HepG2 (cell line): ENCODE results near the gene ZBTB7B. TPM values are rescaled to one million over a fixed set of nuclear protein-coding genes. Genes with fewer than 3 reads are reported as not detected.

Experiments used
- ATAC-seq: fragments of 200-7000 bp; cut with Tn5 transposase; 3 replicates; pipeline ENCODE4 v1.9.1; 2020; ENCODE audit warnings: mild to moderate bottlenecking, moderate library complexity
- BruUV-seq: library from RNA; stranded (reverse); fragments of 400-500 nt; replicated peaks from 2 replicates; lab custom pipeline; 2021; lab: Mats Ljungman, UMichigan
- CTCF ChIA-PET: fragments of 300-600 bp; formaldehyde crosslinking; extraction: SDS; loops from one replicate; lab custom pipeline; 2021; ENCODE audit warnings: low total read pairs, inconsistent platforms, low intra/inter-chr PET ratio; lab: Yijun Ruan, JAX
- POLR2A ChIA-PET: fragments of 350-600 bp; sonication (Branson Sonifier 250); formaldehyde crosslinking; loops from one replicate; lab custom pipeline; 2020; ENCODE audit warnings: antibody characterized with exemption, inconsistent platforms; lab: Yijun Ruan, JAX
- DNase-seq: peaks from one replicate; pipeline ENCODE4 v3.0.0-alpha.2; 2015; ENCODE audit warnings: low spot score
- FAIRE-seq: peaks from 3 replicates; lab custom pipeline; 2011; peaks lifted over from hg19 to GRCh38; lab: Jason Lieb, UNC
- H2AFZ ChIP-seq: one replicate; pipeline ENCODE4 v1.6.1; 2011; ENCODE audit warnings: low read length, inconsistent platforms
- H3K27ac ChIP-seq: fragments of 300-600 bp; 3 replicates; pipeline ENCODE4 v1.8.0; 2011; ENCODE audit warnings: mixed run types, mild to moderate bottlenecking, mixed read lengths, low read length, inconsistent platforms; ENCODE audit not compliant: insufficient read depth; ENCODE audit errors: extremely low read length
- H3K27me3 ChIP-seq, 2 experiments: fragments of 200-600 bp in 1 of 2; 2 replicates in 1 of 2; 3 replicates in 1 of 2; pipeline versions ENCODE4 v1.6.0 to v1.8.0; 2011; ENCODE audit warnings: low read length in 2 of 2, mild to moderate bottlenecking in 2 of 2, moderate library complexity in 2 of 2, inconsistent platforms in 1 of 2; ENCODE audit not compliant: insufficient read depth in 2 of 2, control insufficient read depth in 1 of 2
- H3K36me3 ChIP-seq, 2 experiments: fragments of 200-600 bp in 1 of 2; replicated peaks in 1 of 2; 2 replicates in 1 of 2; 3 replicates in 1 of 2; pipeline versions ENCODE4 v1.5.1 to v1.8.0; 2011; ENCODE audit warnings: low read length in 2 of 2, inconsistent platforms in 1 of 2; ENCODE audit not compliant: insufficient read depth in 2 of 2, control insufficient read depth in 1 of 2
- H3K4me1 ChIP-seq: 2 replicates; pipeline ENCODE4 v1.5.1; 2012; ENCODE audit warnings: low read length, inconsistent platforms; ENCODE audit not compliant: insufficient read depth
- H3K4me2 ChIP-seq: 2 replicates; pipeline ENCODE4 v1.6.0; 2011; ENCODE audit warnings: low read depth, low read length, inconsistent platforms
- H3K4me3 ChIP-seq, 3 experiments: fragments of 200-600 bp in 1 of 3; sonication (generic), shearing (Covaris generic) in 1 of 3; replicated peaks in 1 of 3; 2 replicates each; pipeline ENCODE4 v1.5.1; 2011 to 2016; ENCODE audit warnings: low read length in 3 of 3, inconsistent platforms in 2 of 3, low read depth in 2 of 3, mild to moderate bottlenecking in 2 of 3, control low read depth in 1 of 3, mixed read lengths in 1 of 3; ENCODE audit not compliant: insufficient read depth in 1 of 3
- H3K79me2 ChIP-seq: one replicate; pipeline ENCODE4 v1.6.1; 2011; ENCODE audit warnings: low read length, inconsistent platforms; ENCODE audit not compliant: insufficient read depth
- H3K9ac ChIP-seq: 2 replicates; pipeline ENCODE4 v1.6.0; 2011; ENCODE audit warnings: mild to moderate bottlenecking, low read depth, low read length, inconsistent platforms; ENCODE audit not compliant: insufficient read depth
- H3K9me3 ChIP-seq: 2 replicates; pipeline ENCODE4 v1.5.1; 2012; ENCODE audit warnings: mild to moderate bottlenecking, low read length
- H4K20me1 ChIP-seq: 2 replicates; pipeline ENCODE4 v1.6.0; 2011; ENCODE audit warnings: inconsistent platforms, mild to moderate bottlenecking, low read length, moderate library complexity; ENCODE audit not compliant: insufficient read depth
- NFYC ChIP-seq: IDR thresholded peaks from 2 replicates; pipeline ENCODE4 v1.6.1; 2016; ENCODE audit warnings: missing genetic modification reagents, missing compliant biosample characterization
- PCBP1 ChIP-seq: fragments of 200-400 bp; formaldehyde crosslinking; IDR thresholded peaks from 2 replicates; pipeline ENCODE4 v1.6.1; 2017; ENCODE audit warnings: mild to moderate bottlenecking, low read depth, low read length, borderline replicate concordance
- RBFOX2 ChIP-seq: fragments of 200-400 bp; formaldehyde crosslinking; IDR thresholded peaks from 2 replicates; pipeline ENCODE4 v1.6.1; 2017; ENCODE audit warnings: low read depth, mild to moderate bottlenecking, low read length
- RFX3 ChIP-seq: IDR thresholded peaks from 2 replicates; pipeline ENCODE4 v1.6.1; 2016; ENCODE audit warnings: missing biosample characterization, missing genetic modification reagents
- ZNF12 ChIP-seq: sonication (generic); formaldehyde crosslinking; IDR thresholded peaks from 2 replicates; pipeline ENCODE4 v1.5.0; 2020; ENCODE audit warnings: missing genetic modification reagents
- ZNF468 ChIP-seq: sonication (generic); formaldehyde crosslinking; IDR thresholded peaks from 2 replicates; pipeline ENCODE4 v1.8.0; 2022; ENCODE audit warnings: mild to moderate bottlenecking, moderate library complexity, missing genetic modification reagents
- ZNF563 ChIP-seq: sonication (generic); formaldehyde crosslinking; IDR thresholded peaks from 2 replicates; pipeline ENCODE4 v1.8.0; 2022; ENCODE audit warnings: mild to moderate bottlenecking, moderate library complexity, missing genetic modification reagents
- WGBS: methylation state at CpG from one replicate; pipeline ENCODE4 v1.1.6; 2017; ENCODE audit warnings: low lambda C conversion rate; 5-methylcytosine and 5-hydroxymethylcytosine counted together
- in situ Hi-C: cut with HindIII; loops from 2 replicates; pipeline ENCODE4 v1.10.0; 2017; ENCODE audit warnings: low pct_unique_long_range_greater_than_20kb; ENCODE audit not compliant: extremely low pct_ligation_motif_present
- intact Hi-C: fragments of 100-400 bp; cut with micrococcal nuclease; formaldehyde crosslinking; loops from one replicate; pipeline ENCODE4 v1.10.0; 2022; ENCODE audit not compliant: unreplicated experiment
- polyA plus RNA-seq, 8 experiments: library from polyadenylated mRNA; depleted of rRNA in 3 of 8; stranded (reverse) in 7 of 8; unstranded in 1 of 8; fragments of >200 nt; fragmentation: Illumina TruSeq in 4 of 8; extraction: Trizol in 4 of 8; gene quantifications; 2 replicates each; pipeline versions ENCODE4 v1.2.1 to v1.2.3, GENCODE V29; 2011 to 2016; ENCODE audit warnings: low read depth in 4 of 8, missing spikeins in 1 of 8, mixed read lengths in 1 of 8; ENCODE audit not compliant: insufficient read depth in 1 of 8
- total RNA-seq, 5 experiments: library from RNA; depleted of rRNA; stranded (reverse); fragments of >200 nt; fragmentation: Illumina TruSeq; extraction: Trizol; gene quantifications; 2 replicates each; pipeline ENCODE4 v1.2.3, GENCODE V29; 2016; ENCODE audit warnings: low read depth in 1 of 5
- TF ChIP-seq, protein P1 (sequence below): sonication (generic); formaldehyde crosslinking; IDR thresholded peaks from 2 replicates; pipeline ENCODE4 v1.5.1; 2020; ENCODE audit warnings: mild to moderate bottlenecking, missing genetic modification reagents, moderate library complexity
- TF ChIP-seq, protein P2 (sequence below): sonication (generic); formaldehyde crosslinking; IDR thresholded peaks from 2 replicates; pipeline ENCODE4 v1.4.0; 2020; ENCODE audit warnings: missing genetic modification reagents
- TF ChIP-seq, protein P3 (sequence below): sonication (generic); formaldehyde crosslinking; IDR thresholded peaks from 2 replicates; pipeline ENCODE4 v1.5.1; 2020; ENCODE audit warnings: missing genetic modification reagents, mild to moderate bottlenecking, borderline replicate concordance

ZBTB7B gene
- total and polyA plus RNA-seq, 2 of the 13 experiments (the other 11 are each of a cell fraction or from before 2014, with no cell fraction given) = 15.5 to 17.5 TPM

DNA sequence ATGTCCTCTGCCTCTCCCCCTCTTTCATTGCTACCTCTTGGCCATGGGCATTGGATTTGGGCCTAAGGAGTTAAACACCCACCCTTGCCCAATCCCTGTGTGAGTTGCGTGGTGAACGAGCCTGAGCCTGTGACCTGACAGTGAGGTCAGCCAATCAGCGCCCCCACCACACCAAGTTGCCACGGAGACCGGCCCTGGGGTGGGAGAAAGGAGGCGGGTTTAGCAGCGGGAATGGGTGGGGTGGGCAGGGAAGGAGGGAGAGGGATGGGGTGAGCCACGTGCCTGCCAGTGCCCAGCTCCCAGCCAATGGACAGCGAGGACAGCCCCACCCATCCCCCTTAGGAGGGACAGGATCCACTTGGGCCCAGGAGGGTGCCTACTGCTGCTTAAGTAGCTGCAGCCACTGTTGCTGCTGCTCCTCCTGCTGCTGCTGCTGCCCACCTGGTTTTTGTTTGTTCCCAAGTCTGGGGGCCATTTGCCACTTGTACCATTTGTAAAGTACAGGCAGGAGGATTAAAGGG, 9.5 kb downstream of the ZBTB7B start:
- Histone ChIP-seq H4K20me1 (peaks cover 9% of the 10 kb centered on the region; the same call in 1 of the 2 replicates), H3K9ac (no peak overlapping the region), H3K36me3 (peaks cover 9 to 33% of the 10 kb centered on the region in 2 experiments; a peak in 4 of 5 replicates), H3K27me3 (no peaks in the 10 kb centered on the region), H3K4me3 (no peak overlapping the region), H2AFZ (no peak overlapping the region), H3K27ac (peak overlapping the region; percentile 40), H3K9me3 (no peaks in the 10 kb centered on the region), H3K79me2 (peaks cover 19% of the 10 kb centered on the region), H3K4me2 (no peak overlapping the region), H3K4me1 (peaks cover 69% of the 10 kb centered on the region)
- TF ChIP-seq, protein P1, sequence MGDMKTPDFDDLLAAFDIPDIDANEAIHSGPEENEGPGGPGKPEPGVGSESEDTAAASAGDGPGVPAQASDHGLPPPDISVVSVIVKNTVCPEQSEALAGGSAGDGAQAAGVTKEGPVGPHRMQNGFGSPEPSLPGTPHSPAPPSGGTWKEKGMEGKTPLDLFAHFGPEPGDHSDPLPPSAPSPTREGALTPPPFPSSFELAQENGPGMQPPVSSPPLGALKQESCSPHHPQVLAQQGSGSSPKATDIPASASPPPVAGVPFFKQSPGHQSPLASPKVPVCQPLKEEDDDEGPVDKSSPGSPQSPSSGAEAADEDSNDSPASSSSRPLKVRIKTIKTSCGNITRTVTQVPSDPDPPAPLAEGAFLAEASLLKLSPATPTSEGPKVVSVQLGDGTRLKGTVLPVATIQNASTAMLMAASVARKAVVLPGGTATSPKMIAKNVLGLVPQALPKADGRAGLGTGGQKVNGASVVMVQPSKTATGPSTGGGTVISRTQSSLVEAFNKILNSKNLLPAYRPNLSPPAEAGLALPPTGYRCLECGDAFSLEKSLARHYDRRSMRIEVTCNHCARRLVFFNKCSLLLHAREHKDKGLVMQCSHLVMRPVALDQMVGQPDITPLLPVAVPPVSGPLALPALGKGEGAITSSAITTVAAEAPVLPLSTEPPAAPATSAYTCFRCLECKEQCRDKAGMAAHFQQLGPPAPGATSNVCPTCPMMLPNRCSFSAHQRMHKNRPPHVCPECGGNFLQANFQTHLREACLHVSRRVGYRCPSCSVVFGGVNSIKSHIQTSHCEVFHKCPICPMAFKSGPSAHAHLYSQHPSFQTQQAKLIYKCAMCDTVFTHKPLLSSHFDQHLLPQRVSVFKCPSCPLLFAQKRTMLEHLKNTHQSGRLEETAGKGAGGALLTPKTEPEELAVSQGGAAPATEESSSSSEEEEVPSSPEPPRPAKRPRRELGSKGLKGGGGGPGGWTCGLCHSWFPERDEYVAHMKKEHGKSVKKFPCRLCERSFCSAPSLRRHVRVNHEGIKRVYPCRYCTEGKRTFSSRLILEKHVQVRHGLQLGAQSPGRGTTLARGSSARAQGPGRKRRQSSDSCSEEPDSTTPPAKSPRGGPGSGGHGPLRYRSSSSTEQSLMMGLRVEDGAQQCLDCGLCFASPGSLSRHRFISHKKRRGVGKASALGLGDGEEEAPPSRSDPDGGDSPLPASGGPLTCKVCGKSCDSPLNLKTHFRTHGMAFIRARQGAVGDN = peak; percentile 25; the same call in 1 of the 2 replicates
- TF ChIP-seq, protein P2, sequence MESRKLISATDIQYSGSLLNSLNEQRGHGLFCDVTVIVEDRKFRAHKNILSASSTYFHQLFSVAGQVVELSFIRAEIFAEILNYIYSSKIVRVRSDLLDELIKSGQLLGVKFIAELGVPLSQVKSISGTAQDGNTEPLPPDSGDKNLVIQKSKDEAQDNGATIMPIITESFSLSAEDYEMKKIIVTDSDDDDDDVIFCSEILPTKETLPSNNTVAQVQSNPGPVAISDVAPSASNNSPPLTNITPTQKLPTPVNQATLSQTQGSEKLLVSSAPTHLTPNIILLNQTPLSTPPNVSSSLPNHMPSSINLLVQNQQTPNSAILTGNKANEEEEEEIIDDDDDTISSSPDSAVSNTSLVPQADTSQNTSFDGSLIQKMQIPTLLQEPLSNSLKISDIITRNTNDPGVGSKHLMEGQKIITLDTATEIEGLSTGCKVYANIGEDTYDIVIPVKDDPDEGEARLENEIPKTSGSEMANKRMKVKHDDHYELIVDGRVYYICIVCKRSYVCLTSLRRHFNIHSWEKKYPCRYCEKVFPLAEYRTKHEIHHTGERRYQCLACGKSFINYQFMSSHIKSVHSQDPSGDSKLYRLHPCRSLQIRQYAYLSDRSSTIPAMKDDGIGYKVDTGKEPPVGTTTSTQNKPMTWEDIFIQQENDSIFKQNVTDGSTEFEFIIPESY = peak; percentile 71; the same call in 1 of the 2 replicates
- peak; percentile 27; the same call in 1 of the 2 replicates for TF ChIP-seq NFYC (CRISPR knock-in tag)
- TF ChIP-seq, protein P3, sequence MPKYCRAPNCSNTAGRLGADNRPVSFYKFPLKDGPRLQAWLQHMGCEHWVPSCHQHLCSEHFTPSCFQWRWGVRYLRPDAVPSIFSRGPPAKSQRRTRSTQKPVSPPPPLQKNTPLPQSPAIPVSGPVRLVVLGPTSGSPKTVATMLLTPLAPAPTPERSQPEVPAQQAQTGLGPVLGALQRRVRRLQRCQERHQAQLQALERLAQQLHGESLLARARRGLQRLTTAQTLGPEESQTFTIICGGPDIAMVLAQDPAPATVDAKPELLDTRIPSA = no peak
- 0 out of 2 replicates have a peak, but pooled peaks have one; percentile 27 for TF ChIP-seq RBFOX2
- peak; percentile 90 for TF ChIP-seq PCBP1
- TF ChIP-seq ZNF468 (CRISPR knock-in tag) = no peak
- TF ChIP-seq ZNF563 (CRISPR knock-in tag) = no peak
- TF ChIP-seq RFX3 = peak; percentile 52; the same call in 1 of the 2 replicates
- no peak for TF ChIP-seq ZNF12 (CRISPR knock-in tag)
- ATAC-seq (no peak), DNase-seq (no peak), FAIRE-seq (no peak)
- BruUV-seq = no TSS peak
- ChIA-PET CTCF (no interaction called here), POLR2A (interaction anchor here (2.1 to 8.2 kb wide), 2 partner anchors 10 to 39 kb away, joined by 9 to 90 read pairs; partner anchors contain the start of gene ZBTB7B)
- intact Hi-C loops (no loop called here), in situ Hi-C loops (no loop called here)
- 80% methylated on average over 9 of the region's 9 CpGs for WGBS
